NOMO-1 treated with DMSO at 0.1 percent for 48 hours (cell line): ENCODE results near the gene BSG.

Experiments used
- DNase-seq: peaks from one replicate; lab custom pipeline; 2025; ENCODE audit not compliant: unreplicated experiment; lab: John Stamatoyannopoulos, UW

BSG gene

DNA sequence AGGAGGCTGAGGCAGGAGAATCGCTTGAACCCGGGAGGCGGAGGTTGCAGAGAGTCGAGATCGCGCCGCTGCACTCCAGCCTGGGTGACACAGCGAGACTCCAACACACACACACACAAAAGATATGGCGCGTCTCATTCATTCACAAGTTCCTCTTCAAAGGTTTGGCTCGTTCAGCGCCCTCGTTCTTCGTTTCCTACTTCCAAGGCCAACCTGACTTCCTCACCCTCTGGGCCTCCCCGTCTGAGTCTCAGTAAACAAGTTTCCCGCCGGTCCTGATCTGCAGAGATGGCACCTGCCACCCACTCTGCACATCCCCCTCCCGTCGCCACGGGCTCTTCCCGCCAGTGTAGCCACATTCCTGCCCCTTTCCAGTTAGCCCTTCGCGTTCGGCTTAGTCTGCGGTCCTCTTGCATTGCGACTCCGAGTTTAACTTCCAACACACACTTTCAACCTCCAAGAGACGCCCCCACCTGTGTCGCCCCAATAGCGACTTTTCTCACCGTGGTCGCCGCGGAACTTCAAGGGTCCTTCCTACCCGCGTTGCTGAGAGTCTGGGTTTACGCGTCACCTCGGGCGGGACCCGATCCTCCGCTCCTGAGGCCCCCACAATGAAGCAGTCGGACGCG, 1.3 kb upstream of the BSG start:
- peak; percentile 73 for DNase-seq

DNA sequence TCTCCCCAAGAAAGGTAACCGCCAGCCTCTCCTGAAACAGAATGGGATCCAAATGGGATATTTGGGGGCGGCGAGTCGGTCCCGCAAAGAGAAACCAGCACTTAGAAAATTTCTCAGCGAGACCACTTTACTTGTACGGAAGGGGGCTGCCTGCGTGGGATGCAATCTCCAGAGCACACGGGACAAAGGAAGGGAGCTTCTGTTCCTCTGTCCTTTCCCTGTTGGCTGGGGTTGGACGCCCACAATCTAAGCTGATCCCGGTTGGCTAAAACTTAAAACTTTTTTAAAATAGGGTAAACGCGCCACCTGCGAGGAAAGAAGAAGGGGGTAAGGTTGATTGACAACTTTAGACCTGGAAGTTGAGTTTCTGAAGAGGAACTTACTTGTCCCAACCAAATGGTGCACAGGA, 826 bp upstream of the BSG start:
- peak; percentile 57 for DNase-seq

DNA sequence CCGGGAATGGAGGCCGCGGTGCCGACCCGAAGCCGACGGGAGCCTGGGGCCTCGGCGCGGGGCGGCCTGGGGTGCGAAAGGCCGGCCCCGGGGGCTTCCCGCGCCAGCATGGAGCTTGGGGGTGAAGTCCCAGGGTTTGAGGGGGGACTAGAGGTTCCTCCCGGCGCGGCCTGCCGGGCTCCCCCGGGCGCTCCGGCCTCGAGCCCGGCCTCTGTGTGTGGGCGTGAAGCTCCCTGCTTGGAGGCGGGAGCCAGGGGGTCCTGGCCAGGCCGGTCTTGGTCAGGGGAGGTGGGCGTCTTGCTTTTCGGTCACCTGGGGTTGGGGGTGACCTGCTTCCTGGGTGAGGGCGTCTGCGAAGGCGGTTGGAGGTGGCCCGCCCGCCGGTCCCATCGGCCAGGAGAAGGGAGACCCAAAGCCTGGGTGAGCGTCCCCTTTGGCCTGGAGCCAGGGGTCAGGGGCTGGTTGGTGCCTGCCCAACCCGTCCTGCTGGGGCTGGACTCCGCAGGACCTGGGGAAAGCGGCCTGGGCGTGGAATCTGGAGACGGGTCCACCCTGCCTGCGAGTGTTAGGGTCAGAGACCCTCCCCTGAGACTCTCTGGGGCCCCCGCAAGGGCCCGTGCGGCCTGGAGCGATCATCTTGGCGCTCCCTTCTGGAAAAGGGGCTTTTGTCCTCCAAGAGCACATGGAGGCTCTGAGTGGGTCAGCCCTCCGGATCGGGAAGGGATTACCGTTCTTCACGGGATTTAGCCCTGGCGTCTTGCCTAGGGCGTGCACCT, 535 bp downstream of the BSG start:
- DNase-seq: no peak

DNA sequence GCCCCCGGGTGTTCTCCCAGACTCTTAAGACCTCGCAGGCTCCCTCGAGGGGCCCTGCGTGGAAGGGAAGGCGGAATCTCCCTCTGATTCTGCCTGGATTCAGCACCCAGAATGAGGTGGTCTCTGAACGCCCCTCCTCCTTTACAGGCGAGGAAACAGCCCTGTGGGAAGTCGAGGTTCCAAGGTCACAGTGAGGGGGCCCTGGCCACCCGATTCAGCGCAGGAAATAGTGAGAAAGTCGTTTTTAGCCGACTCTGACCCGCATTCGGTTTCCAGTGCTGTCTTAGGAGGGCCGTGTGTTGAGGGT, 1.1 kb downstream of the BSG start:
- DNase-seq: no peak

DNA sequence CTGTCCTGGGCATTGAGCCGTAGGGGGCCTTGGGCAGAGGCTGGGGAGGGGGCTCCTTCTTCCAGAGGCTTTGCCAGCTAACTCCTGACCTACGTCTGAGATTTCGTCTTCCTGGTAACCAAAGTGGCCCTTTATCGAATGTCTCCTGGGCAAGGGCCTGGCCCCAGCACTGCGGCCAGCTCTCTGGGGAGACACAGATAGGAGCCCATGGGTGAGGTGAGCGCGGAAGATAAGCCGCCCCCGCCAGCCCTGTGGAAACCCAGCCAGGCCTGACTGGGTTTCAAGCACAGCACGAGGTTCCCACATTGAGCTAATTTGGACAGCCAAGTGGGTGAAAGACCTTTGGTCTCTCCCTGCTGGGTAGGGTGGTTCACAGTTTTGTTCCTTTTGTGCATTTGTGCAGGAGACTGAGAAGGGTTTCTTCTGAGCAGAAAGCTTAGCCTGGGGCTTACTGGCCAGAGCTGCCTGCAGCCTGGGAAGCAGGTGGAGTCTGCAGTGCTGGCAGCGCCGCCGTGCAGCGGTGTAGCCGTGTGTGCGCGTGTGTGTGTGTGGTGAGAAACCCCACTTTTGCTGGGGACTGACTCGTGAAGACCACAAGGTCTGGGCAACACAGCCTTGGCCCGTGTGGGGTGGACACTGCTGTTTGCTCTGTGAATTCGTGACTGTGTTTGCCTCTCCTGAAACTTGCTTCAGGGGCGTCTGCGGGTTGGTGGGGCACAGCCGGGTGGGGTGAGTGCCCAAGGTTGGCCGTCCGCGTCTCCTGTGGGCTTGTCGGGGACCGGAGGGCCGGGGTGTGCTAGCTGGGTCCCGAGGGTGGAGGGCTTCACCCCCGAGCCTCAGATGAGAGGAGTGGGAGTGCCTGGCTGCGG, 2.5 kb downstream of the BSG start:
- no peak for DNase-seq

DNA sequence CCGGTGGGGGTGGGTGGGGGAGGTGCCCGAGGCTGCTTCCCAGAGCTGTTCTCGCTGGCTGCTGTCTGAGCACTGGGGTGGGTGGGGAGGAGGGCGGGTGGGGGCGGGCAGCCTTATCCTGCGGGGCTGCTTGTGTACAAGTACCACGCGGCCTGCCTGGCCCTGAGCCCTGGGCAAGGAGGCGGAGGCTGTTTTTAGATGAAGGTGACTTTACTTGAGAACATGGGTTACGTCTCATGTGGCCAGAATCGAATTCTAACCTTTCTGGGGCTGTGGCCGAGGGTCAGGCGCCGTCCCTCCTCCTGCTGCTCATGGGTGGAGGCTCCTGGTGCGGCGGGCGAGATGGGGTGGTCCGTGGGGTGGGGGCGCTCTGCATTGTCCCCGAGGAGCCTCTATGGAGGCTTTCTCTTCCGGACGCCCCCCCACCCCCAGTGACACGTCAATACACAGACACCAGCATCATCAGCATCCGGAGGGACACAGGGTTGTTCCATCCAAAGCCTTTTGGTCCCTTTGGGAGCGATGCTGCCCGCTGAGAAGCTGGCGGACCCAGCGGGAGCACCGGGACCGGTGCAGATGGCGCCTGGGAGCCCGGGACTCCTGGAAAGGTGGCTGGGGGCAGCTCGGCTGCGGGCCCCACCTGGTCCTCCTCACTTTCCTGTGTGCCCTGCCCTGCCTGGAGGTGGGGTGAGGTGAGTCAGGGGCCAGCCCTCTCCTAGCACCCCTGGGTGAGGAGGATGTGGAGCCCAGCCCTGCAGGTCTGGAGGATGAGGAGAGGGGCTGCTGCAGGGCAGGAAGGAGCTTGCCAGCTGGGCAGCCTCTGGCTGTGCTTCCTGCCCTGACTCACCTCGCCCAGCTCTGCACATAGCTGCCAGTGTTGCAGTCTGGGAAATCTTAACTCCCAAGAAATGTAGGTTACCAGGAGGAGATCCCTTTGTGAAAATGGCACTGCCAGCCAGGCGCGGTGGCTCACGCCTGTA, 3.4 kb downstream of the BSG start:
- no peak for DNase-seq

DNA sequence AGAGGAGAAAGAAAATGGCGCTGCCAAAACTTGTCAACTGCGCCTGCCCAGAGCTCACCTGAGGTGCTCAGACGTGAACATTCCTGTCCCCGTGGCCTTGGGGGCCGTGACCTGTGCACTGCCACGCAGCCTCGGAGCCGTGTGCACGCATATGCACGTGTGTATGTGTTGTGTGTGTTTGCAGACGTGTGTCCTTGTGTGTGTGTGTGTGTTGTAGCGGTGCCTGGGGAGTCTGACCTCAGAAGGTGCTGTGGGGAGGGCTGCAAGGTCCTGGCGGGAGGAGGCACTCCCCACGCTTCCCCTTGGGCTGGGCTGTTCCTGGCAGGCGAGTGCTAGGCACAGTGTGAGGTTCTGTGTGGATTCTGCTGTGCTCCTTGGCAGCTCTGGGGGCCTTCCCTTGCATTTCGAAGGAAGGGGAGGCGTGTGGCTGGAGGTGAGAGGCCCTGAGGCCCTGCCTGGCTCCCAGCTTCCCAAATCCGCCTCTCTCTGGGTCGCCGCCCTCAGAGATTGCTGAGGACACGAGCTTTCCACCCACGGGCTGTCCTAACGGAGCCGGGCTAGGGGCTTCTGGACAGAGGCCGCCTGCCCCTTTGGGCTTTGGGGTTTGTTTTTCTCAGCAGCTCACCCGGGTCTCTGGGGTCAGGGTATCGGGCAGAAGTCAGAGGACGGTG, 4.5 kb downstream of the BSG start:
- DNase-seq: no peak

DNA sequence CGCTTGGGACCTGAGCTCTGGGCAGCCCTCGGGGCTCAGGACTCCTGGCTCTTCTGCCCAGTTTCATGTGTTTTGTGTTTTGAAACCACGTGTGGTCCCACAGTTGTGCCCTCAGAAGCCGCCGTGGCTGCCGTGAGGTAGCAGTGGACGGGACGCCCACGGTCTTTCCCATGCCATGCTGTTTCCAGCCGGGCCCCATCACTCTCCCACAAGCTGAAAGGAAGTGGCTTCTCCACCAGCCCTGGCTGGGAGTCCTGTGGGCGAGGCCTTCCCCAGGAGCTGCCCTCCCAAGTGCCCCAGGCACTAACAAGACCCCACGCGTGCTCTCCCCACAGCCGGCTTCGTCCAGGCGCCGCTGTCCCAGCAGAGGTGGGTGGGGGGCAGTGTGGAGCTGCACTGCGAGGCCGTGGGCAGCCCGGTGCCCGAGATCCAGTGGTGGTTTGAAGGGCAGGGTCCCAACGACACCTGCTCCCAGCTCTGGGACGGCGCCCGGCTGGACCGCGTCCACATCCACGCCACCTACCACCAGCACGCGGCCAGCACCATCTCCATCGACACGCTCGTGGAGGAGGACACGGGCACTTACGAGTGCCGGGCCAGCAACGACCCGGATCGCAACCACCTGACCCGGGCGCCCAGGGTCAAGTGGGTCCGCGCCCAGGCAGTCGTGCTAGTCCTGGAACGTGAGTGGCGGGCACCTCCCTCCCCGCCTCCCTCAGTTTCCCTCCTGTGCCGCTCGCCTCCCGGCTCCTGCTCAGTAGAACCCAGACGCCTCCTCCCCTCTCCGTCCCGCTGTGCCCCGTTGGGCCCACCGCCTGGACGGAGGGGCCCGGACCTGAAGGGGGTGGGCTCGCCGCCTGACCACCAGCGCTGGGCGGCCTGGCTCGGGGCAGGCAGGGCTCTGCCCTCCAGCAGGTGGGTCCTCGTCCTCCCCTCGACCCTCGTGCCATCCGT, 5.3 kb downstream of the BSG start:
- no peak for DNase-seq

DNA sequence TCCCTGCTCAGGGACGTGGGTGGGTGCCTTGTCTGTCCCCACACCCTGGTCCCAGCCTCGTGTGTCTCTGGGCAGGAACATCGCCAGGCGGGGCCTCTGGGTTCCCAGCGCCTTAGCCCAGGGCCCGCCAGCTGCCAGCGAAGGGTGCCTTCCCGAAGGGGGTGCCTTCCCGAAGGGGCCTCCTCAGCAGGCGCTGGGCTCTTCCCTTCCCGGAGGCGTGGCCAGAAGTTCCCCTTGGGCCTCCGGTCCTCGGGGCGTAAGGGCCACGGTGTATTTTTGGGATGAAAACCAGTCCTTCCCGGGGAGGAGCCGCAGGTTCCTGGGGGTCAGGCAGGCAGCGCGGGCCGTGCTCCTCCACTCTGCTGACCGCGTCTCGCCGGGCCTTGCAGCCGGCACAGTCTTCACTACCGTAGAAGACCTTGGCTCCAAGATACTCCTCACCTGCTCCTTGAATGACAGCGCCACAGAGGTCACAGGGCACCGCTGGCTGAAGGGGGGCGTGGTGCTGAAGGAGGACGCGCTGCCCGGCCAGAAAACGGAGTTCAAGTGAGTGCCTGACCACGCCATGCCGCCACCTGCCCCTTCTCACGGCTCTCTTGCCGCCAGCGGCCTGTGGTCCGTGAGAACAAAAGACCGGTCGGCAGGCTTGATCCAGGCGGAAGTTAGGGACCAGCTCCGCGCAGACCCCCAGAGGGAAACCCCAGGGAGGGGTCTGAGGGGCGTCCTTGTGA, 6.9 kb downstream of the BSG start:
- DNase-seq: no peak

DNA sequence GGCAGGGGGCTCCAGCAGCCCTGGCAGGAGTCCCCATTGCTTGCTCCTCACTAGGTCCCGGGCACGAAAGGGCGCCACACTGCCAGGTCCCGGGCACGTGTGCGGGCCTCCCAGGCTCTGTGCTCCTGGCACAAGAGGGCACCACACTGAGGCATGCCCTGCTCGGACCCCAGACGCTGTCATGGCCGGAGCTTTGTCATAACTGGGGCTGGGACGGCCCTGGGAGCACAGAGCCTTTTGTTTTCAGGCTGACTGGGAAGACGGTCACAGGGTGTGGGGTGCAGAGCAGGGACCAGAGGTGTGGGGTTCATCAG, 7.4 kb downstream of the BSG start:
- no peak for DNase-seq

DNA sequence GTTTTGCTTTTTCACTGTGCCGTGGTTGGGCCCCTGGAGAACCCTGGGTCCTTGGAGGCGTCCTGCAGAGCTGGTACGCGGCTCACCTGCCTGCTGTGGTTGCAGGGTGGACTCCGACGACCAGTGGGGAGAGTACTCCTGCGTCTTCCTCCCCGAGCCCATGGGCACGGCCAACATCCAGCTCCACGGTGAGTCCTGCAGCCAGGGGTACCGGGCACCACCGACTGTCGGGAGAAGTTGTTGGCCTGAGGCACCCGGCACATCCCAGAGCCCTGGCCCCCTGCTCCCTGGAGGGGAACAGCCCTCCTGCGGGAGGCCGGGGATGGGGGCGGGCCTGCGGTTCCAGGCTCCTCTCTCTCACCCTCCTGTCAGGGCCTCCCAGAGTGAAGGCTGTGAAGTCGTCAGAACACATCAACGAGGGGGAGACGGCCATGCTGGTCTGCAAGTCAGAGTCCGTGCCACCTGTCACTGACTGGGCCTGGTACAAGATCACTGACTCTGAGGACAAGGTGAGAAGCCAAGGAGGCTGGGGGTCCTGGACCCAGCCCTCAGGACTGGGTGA, 8.0 kb downstream of the BSG start:
- DNase-seq: no peak

DNA sequence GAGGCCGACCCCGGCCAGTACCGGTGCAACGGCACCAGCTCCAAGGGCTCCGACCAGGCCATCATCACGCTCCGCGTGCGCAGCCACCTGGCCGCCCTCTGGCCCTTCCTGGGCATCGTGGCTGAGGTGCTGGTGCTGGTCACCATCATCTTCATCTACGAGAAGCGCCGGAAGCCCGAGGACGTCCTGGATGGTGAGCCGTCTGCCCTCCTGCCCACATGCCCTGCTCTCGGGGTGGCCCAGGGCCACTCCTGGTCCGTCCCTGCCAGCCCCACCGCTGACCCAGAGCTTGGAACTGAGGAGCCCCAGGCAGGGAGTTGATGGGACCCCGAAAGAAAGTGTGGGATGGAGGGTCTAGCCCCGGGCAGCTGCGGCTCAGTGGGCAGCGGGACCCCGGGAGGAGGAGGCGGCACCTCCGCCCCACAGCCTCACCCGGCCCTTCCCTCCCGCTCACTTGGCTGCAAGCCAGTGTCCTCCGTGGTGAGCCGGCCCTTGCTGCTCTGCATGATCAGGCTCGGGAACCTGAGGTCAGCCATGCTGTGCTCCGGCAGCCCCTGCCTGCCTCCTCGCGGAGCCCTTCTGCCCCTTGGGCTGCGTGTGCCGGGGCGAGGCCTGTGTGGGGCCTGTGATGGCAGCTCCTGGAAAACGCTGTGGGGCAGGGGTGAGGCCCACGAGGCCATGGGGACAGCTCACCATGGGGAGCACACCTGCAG, 9.2 kb downstream of the BSG start:
- no peak for DNase-seq

DNA sequence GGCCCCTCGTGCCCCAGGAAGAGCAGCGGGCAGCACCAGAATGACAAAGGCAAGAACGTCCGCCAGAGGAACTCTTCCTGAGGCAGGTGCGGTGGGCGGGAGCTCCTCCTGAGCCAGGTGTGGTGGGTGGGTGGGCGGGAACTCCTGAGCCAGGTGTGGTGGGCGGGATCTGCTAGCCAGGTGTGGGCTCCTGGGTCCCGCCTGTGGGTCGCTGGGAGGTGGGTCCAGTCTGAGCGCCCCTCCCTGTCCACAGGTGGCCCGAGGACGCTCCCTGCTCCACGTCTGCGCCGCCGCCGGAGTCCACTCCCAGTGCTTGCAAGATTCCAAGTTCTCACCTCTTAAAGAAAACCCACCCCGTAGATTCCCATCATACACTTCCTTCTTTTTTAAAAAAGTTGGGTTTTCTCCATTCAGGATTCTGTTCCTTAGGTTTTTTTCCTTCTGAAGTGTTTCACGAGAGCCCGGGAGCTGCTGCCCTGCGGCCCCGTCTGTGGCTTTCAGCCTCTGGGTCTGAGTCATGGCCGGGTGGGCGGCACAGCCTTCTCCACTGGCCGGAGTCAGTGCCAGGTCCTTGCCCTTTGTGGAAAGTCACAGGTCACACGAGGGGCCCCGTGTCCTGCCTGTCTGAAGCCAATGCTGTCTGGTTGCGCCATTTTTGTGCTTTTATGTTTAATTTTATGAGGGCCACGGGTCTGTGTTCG, 10.3 kb downstream of the BSG start:
- no peak for DNase-seq

DNA sequence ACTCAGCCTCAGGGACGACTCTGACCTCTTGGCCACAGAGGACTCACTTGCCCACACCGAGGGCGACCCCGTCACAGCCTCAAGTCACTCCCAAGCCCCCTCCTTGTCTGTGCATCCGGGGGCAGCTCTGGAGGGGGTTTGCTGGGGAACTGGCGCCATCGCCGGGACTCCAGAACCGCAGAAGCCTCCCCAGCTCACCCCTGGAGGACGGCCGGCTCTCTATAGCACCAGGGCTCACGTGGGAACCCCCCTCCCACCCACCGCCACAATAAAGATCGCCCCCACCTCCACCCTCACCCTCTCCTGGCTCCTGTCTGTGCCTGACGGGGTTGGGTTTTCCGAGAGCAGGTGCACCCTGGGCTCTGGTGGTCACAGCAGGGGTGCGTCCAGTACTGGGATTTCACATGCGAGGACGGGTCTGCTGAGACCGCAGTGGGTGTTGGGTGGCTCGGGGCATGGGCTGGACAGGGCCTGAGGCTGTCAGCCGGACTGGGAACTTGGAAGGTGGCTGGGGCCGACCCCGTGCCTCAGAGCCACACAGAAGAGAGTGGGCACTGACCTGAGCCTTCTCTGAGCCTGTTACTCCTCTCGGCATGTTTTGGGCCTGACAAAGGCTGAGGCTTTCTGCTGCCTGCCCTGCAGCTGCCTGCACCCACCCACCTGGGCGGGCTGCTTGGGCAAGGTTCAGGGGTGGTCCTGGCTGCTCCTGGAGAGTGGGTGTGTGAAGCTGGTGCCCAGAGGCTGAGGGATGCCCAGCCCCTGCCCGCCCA, 11.0 kb downstream of the BSG start:
- DNase-seq: no peak

DNA sequence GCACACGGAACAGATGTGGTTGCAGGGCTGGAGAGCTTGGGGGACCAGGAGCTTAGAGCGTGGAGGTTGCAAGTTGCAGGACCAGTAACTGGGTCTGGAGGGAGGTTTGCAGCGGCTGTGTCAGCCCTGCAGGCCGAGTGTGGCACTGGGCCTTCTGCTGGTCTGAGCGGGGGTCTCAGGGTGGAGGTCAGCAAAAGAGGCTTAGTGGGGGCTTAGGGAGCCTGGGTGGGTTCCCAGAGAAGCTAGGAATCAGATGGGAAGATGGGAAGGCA, 11.5 kb downstream of the BSG start:
- no peak for DNase-seq

DNA sequence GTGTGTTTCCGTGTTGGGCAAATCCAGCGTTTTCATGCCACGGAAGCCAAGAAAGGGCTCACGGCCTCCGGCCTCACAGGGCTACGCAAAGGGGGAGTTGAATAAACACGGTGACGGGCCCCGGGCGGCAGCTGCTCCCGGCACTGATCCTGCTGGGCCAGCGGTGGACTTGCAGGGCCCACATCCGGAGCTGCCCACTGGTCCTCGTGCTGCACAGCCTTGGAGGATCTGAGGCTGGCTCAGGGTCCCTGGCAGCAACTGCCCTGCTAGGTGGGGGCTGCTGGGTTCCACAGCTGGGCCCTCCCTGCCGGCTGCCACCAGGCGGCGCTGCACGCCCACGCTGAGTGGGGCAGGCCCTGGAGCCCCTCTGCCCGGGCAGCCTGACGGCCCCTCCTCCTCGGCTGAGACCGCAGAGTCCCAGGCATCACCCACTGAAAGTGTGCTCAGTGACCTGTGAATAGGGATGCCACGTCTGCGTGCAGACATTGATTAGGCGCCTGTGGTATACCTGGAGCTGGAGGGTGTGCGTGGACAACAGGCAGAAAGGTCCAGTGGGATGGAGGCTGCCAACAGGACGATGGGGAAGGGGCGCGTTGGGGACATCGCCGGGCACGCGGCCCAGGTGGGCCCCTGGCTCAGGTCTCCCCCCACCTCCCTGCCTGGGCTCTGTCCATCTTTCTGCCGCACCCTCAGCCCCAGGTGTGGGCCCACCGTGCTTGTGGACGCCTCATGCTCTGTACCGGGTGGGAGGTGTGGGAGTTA, 12.0 kb downstream of the BSG start:
- no peak for DNase-seq
